Keratinocyte (primary cell): ENCODE measurements around the gene ZNF710. TPM values are rescaled to one million over a fixed set of nuclear protein-coding genes. Genes with fewer than 3 reads are reported as not detected.

ENCODE experiments used
- DNase-seq: peaks from one replicate; pipeline ENCODE4 v3.0.0-alpha.2; 2011; ENCODE audit warnings: low read depth, missing footprints, low spot score
- FAIRE-seq: peaks from 2 replicates; lab custom pipeline; 2011; peaks lifted over from hg19 to GRCh38; lab: Jason Lieb, UNC
- H2AFZ ChIP-seq: 2 replicates; pipeline ENCODE4 v1.6.0; 2012; ENCODE audit warnings: low read length, control low read depth, inconsistent platforms; ENCODE audit not compliant: control insufficient read depth
- H3K27ac ChIP-seq: 2 replicates; pipeline ENCODE4 v1.5.1; 2011; ENCODE audit warnings: low read length; ENCODE audit not compliant: control insufficient read depth, insufficient read depth
- H3K27me3 ChIP-seq: 3 replicates; pipeline ENCODE4 v1.6.0; 2011; ENCODE audit warnings: low read length; ENCODE audit not compliant: control insufficient read depth, insufficient read depth; ENCODE audit errors: extremely low read depth
- H3K36me3 ChIP-seq, 2 experiments: 2 replicates in 1 of 2; 3 replicates in 1 of 2; pipeline ENCODE4 v1.5.1; 2011; ENCODE audit warnings: low read length in 2 of 2, mild to moderate bottlenecking in 1 of 2; ENCODE audit not compliant: control insufficient read depth in 2 of 2, insufficient read depth in 2 of 2; ENCODE audit errors: extremely low read depth in 1 of 2
- H3K4me1 ChIP-seq: 3 replicates; pipeline ENCODE4 v1.5.1; 2011; ENCODE audit warnings: low read length; ENCODE audit not compliant: control insufficient read depth, insufficient read depth; ENCODE audit errors: extremely low read depth
- H3K4me2 ChIP-seq: 3 replicates; pipeline ENCODE4 v1.6.0; 2011; ENCODE audit warnings: low read depth, low read length; ENCODE audit not compliant: control insufficient read depth, insufficient read depth; ENCODE audit errors: extremely low read depth
- H3K4me3 ChIP-seq, 3 experiments: fragments of 200-600 bp in 1 of 3; sonication (generic) in 1 of 3; 2 replicates in 2 of 3; 3 replicates in 1 of 3; pipeline ENCODE4 v1.5.1; 2011 to 2016; ENCODE audit warnings: low read length in 3 of 3, mild to moderate bottlenecking in 3 of 3, control low read depth in 2 of 3, inconsistent platforms in 1 of 3, low read depth in 1 of 3, mixed read lengths in 1 of 3, mixed run types in 1 of 3, moderate library complexity in 1 of 3; ENCODE audit not compliant: control insufficient read depth in 2 of 3, insufficient read depth in 2 of 3; ENCODE audit errors: extremely low read depth in 1 of 3
- H3K79me2 ChIP-seq: 2 replicates; pipeline ENCODE4 v1.6.0; 2012; ENCODE audit warnings: low read length; ENCODE audit not compliant: control insufficient read depth, insufficient read depth
- H3K9ac ChIP-seq: 3 replicates; pipeline ENCODE4 v1.6.0; 2011; ENCODE audit warnings: low read length; ENCODE audit not compliant: control insufficient read depth, insufficient read depth; ENCODE audit errors: extremely low read depth
- H3K9me1 ChIP-seq: 3 replicates; pipeline ENCODE4 v1.6.0; 2011; ENCODE audit warnings: low read length; ENCODE audit not compliant: control insufficient read depth, insufficient read depth; ENCODE audit errors: extremely low read depth
- H3K9me3 ChIP-seq: 2 replicates; pipeline ENCODE4 v1.5.1; 2012; ENCODE audit warnings: low read depth, low read length; ENCODE audit not compliant: control insufficient read depth
- H4K20me1 ChIP-seq: 3 replicates; pipeline ENCODE4 v1.6.0; 2011; ENCODE audit warnings: low read length; ENCODE audit not compliant: control insufficient read depth, insufficient read depth; ENCODE audit errors: extremely low read depth
- EZH2 ChIP-seq: IDR thresholded peaks from one replicate; pipeline ENCODE4 v1.6.1; 2012; ENCODE audit warnings: inconsistent platforms, mild to moderate bottlenecking, low read length, moderate library complexity
- dilution Hi-C: fragments of 300-500 bp; cut with MboI; formaldehyde crosslinking; loops from one replicate; pipeline ENCODE4 v1.7.0; 2020; ENCODE audit warnings: low sequenced_read_pairs; ENCODE audit not compliant: extremely low pct_ligation_motif_present
- polyA plus RNA-seq, 5 experiments: library from polyadenylated mRNA; depleted of rRNA in 3 of 5; stranded (reverse) in 3 of 5; stranded (forward) in 1 of 5; unstranded in 1 of 5; fragments of >200 nt; gene quantifications; 1 replicate in 1 of 5; 2 replicates in 3 of 5; 3 replicates in 1 of 5; pipeline versions ENCODE4 v1.2.1 to v1.2.3, GENCODE V29; 2011 to 2012; ENCODE audit warnings: missing spikeins in 2 of 5, low read depth in 1 of 5, low replicate concordance in 1 of 5
- TF ChIP-seq, protein P1 (sequence below), 3 experiments: IDR thresholded peaks in 1 of 3; conservative IDR thresholded peaks in 1 of 3; optimal IDR thresholded peaks in 1 of 3; 2 replicates in 2 of 3; 3 replicates in 1 of 3; pipeline versions ENCODE3 to v1.5.1; 2011; ENCODE audit warnings: low read length in 3 of 3, mild to moderate bottlenecking in 3 of 3, moderate library complexity in 2 of 3, control low read depth in 1 of 3, inconsistent platforms in 1 of 3; ENCODE audit not compliant: insufficient read depth in 2 of 3; ENCODE audit errors: extremely low read depth in 1 of 3

ZNF710 gene
- polyA plus RNA-seq, 1 donor (not counting 4 experiments of a cell fraction or from before 2014, with no cell fraction given): 4.5 TPM

DNA sequence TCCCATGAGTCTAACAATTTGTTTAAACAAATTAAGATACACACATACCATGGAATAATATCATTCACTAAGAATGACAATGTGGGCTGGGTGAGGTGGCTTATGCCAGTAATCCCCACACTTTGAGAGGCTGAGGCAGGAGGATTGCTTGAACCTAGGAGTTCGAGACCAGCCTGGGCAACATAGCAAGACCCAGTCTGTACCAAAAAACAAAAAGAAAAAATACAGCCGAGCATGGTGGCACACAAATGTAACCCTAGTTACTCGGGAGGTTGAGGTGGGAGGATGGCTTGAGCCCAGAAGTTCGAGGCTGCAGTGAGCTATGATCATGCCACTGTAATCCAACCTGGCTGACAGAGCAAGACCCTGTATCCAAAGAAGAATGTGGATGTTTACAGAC is 4.0 kb upstream of the ZNF710 start:
- H3K4me1 ChIP-seq: peaks cover 22% of the 10 kb centered on the region
- no peak overlapping the region for H2AFZ ChIP-seq
- no peak for FAIRE-seq
- H4K20me1 ChIP-seq: no peaks in the 10 kb centered on the region
- no peak overlapping the region for H3K4me3 ChIP-seq
- no peaks in the 10 kb centered on the region for H3K36me3 ChIP-seq
- H3K9ac ChIP-seq: no peak overlapping the region
- dilution Hi-C loops: no loop called here
- DNase-seq: no peak
- no peak overlapping the region for H3K4me2 ChIP-seq
- H3K9me1 ChIP-seq: no peaks in the 10 kb centered on the region
- no peaks in the 10 kb centered on the region for H3K79me2 ChIP-seq
- TF ChIP-seq EZH2: no peak
- TF ChIP-seq, protein P1, sequence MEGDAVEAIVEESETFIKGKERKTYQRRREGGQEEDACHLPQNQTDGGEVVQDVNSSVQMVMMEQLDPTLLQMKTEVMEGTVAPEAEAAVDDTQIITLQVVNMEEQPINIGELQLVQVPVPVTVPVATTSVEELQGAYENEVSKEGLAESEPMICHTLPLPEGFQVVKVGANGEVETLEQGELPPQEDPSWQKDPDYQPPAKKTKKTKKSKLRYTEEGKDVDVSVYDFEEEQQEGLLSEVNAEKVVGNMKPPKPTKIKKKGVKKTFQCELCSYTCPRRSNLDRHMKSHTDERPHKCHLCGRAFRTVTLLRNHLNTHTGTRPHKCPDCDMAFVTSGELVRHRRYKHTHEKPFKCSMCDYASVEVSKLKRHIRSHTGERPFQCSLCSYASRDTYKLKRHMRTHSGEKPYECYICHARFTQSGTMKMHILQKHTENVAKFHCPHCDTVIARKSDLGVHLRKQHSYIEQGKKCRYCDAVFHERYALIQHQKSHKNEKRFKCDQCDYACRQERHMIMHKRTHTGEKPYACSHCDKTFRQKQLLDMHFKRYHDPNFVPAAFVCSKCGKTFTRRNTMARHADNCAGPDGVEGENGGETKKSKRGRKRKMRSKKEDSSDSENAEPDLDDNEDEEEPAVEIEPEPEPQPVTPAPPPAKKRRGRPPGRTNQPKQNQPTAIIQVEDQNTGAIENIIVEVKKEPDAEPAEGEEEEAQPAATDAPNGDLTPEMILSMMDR (optimal IDR thresholded peaks at IDR 0.05 in 1 of 3, IDR thresholded peaks at IDR 0.05 in 1 of 3, conservative IDR thresholded peaks at IDR 0.05 in 1 of 3; ENCODE audit: extremely low read depth in 1 of 3, insufficient read depth in 2 of 3, low read length in 3 of 3): no peak
- no peaks in the 10 kb centered on the region for H3K9me3 ChIP-seq
- no peaks in the 10 kb centered on the region for H3K27me3 ChIP-seq
- H3K27ac ChIP-seq: no peak overlapping the region

DNA sequence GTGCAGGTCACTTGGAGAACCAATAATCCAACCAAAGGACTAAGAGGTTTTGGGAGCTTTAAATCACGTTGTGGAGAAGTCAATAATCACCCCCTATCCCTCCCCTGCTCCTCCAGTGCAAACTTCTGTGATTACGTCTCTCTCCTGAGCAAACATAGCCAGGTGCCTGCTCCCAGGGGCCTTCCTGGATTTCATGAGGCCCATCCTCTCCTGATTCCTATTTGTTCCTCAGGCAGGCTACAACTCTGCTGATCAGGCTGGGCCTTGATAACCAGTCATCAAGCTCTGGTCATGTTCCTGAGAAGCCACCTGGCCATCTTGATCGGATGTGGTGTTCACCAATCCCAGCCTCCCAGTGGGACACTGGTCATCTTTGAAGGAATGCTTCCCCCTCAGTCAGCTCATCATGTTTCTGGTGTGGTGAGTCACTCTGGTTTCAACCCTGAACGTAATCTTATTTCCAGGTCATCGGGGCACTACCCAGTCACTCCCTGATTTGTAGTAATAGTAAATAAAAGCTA is 2.9 kb upstream of the ZNF710 start:
- Histone ChIP-seq H3K9me1 (no peaks in the 10 kb centered on the region), H3K27me3 (no peaks in the 10 kb centered on the region), H3K4me2 (no peak overlapping the region), H3K9ac (no peak overlapping the region), H3K36me3 (no peaks in the 10 kb centered on the region), H3K4me3 (no peak overlapping the region), H3K4me1 (peaks cover 29% of the 10 kb centered on the region), H4K20me1 (no peaks in the 10 kb centered on the region), H2AFZ (no peak overlapping the region), H3K79me2 (peaks cover 9% of the 10 kb centered on the region), H3K27ac (no peak overlapping the region), H3K9me3 (no peaks in the 10 kb centered on the region)
- dilution Hi-C loops: no loop called here
- no peak for FAIRE-seq
- no peak for DNase-seq
- TF ChIP-seq EZH2: no peak
- TF ChIP-seq, protein P1 (optimal IDR thresholded peaks at IDR 0.05 in 1 of 3, IDR thresholded peaks at IDR 0.05 in 1 of 3, conservative IDR thresholded peaks at IDR 0.05 in 1 of 3; ENCODE audit: extremely low read depth in 1 of 3, insufficient read depth in 2 of 3, low read length in 3 of 3): no peak
